Omental fat pad (tissue), 4 donors: ENCODE results near the gene DUS1L. TPM values are rescaled to one million over a fixed set of nuclear protein-coding genes. Genes with fewer than 3 reads are reported as not detected.

ENCODE experiments used
- ATAC-seq: fragments of 150-250 bp; one replicate; pipeline ENCODE4 v1.9.1; 2016; ENCODE audit warnings: mild to moderate bottlenecking, moderate library complexity; ENCODE audit not compliant: low FRiP score
- DNase-seq: peaks from one replicate; pipeline ENCODE4 v3.0.0-alpha.2; 2019; ENCODE audit warnings: low spot score
- CTCF ChIP-seq, 3 donors: fragments of 450-650 bp; IDR thresholded peaks; one replicate each; pipeline ENCODE4 v1.5.1; 2016 to 2017; ENCODE audit warnings: antibody characterized with exemption in 3 of 3, mild to moderate bottlenecking in 3 of 3, moderate library complexity in 2 of 3
- total RNA-seq, 4 donors: library from RNA; depleted of rRNA; stranded (reverse); fragments of >200 nt; gene quantifications; one replicate each; pipeline ENCODE4 v1.1.0, GENCODE V29; 2016

DUS1L gene
- total RNA-seq, 4 donors from 2014 or later, result 58.1 to 90.3 (median 85.7) TPM

- ATAC-seq (no peak), DNase-seq (no peak)
- no peak for TF ChIP-seq CTCF (IDR thresholded peaks at IDR 0.05)
Measured at GRCh38 chr17:82016061-82016874, 49.3 kb downstream of the DUS1L start.

- no peak for DNase-seq
- no peak for ATAC-seq
- no peak for TF ChIP-seq CTCF (IDR thresholded peaks at IDR 0.05)
Measured at GRCh38 chr17:82015311-82015971, 50.2 kb downstream of the DUS1L start.

- ATAC-seq, result no peak
- TF ChIP-seq CTCF (IDR thresholded peaks at IDR 0.05), result no peak
Measured at GRCh38 chr17:82014971-82015310, 50.7 kb downstream of the DUS1L start.

GRCh38 chr17:82014432-82014831 is 51.2 kb downstream of the DUS1L start:
- ATAC-seq (no peak), DNase-seq (no peak)
- no peak for TF ChIP-seq CTCF (IDR thresholded peaks at IDR 0.05)

More at GRCh38 chr17:82014971-82015310, 50.7 kb downstream of the DUS1L start:
- DNase-seq, result no peak

- no peak for TF ChIP-seq CTCF (IDR thresholded peaks at IDR 0.05)
- no peak for DNase-seq
- no peak for ATAC-seq
Measured at GRCh38 chr17:82013772-82014321, 51.8 kb downstream of the DUS1L start.

- TF ChIP-seq CTCF (IDR thresholded peaks at IDR 0.05), result no peak
- DNase-seq (no peak), ATAC-seq (no peak)
Measured at GRCh38 chr17:82013341-82013740, 52.3 kb downstream of the DUS1L start.
